Measurements from ENCODE around the gene MARK4. TPM values are rescaled to one million over a fixed set of nuclear protein-coding genes. Genes with fewer than 3 reads are reported as not detected.

The MARK4 gene
- polyA plus RNA-seq, 3 donors = 38.2 to 42.7 (median 40.4) TPM

DNA sequence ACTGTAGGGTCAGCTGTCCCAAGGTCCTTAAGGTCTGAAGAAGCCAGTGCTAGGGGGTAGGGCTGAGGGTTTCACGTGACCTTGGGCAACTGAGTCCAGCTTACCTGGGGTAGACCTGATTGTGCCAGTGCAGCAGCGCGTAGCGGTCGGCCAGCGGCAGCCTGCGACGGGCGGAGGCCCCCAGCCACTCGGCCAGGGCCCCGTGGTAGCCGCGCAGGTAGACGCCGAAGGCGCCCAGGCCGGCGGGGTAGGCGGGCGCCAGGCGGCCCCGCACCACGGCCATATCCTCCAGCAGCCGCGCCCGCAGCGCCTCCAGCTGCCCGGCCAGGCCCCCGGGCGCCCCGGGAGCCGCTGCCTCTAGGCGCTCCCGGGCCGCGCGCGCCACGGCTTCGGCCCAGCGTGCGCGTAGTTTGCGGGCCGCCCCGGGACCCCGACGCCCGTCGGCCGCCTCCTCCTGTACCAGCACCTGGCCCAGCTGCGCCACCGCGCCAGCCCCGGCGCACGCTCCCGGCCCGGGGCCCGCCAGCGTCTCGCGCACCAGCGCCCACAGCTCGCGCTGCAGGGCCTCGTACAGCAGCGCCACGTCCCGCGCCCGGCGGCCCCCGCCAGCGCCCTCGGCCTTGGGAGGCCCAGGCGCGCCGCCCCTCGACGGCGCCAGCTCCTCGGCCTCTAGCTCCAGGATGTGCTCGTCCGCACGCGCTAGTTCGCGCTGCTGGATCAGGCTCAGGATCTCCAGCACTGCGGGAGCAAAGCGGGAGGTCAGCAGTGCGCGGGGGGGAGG, 16.8 kb upstream of the MARK4 start:
- no peak for DNase-seq

DNA sequence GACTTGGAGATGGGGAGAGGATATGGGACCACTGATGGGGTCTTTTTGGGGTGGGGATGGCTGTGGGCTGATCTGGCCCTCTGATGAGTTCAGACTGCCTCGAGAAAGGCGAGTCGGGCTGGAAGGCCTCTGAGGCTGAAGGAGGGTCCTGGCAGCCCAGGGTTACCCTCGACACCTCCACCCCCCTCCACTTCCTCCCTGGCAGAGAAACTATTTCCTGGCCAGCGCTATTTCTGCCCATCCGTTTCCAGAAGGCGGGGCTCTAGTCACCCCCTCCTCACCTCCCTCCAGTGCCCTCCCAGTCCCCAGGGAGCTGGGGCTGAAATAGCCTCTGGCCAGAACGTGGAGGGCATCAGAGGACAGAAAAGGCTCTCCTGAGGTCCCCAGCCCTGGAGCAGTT, 15.6 kb upstream of the MARK4 start:
- DNase-seq = no peak

DNA sequence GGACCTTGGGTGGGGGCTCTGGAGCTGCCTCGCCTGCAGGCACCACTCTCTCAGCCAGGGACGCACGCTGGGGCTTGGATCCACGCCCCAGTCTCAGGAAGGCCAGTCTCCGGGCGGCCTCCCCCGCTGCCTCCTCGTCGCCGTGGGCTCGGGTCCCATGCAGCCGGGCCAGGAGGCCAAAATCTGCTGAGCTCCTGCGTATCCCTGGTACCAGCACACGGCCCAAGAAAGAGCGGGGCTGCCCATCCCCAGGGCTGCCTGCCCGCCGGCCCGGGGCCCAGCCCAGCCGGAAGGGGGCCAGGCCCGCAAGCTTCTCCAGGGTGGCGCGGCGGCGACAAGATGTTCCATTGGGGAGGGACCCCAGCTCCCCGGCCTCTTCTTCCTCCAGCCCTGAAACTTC, 12.5 kb upstream of the MARK4 start:
- no peak for DNase-seq

DNA sequence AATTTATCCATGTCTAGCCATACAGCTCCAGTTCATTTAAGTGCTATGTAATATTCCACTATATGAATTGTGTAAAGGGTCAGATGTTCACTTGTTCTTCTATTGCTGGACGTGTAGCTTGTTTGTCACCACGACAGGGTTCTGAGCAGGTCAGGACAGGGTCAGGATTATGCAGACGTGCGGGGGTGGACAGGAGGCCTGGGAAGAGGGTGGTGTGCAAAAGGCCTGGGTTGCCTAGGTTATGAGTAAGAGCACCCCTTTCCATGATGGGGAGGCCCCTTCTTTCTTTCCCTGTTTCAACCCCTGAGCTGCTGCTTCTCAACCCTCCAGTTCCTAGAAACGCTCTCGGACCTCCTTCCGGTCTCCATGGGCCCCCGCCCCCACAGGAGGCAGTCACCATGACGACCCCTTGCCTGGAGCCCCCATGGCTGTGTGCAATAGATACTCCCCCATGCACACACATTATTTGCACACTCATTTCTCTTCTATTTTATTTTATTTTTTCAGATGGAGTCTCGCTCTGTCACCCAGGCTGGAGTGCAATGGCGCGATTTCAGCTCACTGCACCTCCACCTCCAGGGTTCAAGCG, 7.8 kb upstream of the MARK4 start:
- no peak for DNase-seq

DNA sequence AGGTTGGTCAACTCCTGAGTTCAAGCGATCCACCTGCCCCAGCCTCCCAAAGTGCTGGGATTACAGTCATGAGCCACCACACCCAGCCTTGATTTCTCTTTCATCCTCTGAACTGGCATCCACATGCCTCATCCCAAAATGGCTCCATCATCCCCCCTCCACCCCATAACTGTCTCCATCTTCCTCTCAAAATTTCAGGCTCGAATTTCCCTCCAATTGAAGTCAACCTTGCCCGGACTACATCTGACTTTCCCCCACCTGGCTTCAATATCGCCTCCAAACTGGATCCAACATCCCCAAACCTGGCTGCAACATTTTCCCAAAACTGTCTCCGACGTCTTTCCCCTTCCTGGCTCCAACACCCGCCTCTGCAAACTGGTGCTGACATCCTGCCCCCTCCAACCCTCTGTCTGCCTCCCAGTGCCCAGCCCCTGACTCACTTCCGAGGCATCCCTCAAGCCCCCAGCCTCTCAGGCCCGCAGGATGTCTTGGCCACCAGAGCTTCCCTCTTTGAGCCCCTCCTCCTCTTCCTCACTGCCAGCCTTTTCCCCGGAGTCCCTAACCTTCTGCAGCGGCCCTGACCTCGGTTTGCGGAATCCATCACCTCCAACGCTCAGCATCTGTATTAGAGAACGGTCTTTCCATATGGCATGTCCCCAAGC, 6.8 kb upstream of the MARK4 start:
- no peak for DNase-seq

DNA sequence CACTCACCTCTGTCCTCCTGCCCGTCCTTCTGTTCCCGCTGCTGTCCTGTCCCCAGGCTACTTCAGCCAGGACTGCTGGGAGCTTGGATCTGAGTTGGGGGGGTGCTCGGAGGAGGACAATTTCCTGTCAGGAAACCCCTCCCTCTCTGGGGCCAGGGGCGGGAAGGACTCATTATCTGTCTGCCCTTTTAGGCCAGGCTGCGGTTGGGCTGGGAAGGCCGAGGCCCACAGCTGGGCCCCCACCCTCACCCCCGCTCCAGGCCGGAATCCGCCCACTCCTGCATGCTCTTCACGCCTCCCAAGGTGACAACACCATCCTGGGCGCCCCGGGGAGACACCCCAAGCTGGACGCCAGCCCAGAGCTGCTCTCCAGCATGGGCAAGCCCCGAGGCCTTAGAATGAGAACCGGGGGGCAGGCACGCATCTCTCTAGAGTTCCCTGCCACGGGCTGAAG, 5.7 kb upstream of the MARK4 start, which contains the start of gene EXOC3L2:
Gene EXOC3L2 (minus strand): TSS at position 74 of the 454 bp plus-strand sequence. CDS start 6,362 bp downstream, outside the sequence.
- DNase-seq = no peak

DNA sequence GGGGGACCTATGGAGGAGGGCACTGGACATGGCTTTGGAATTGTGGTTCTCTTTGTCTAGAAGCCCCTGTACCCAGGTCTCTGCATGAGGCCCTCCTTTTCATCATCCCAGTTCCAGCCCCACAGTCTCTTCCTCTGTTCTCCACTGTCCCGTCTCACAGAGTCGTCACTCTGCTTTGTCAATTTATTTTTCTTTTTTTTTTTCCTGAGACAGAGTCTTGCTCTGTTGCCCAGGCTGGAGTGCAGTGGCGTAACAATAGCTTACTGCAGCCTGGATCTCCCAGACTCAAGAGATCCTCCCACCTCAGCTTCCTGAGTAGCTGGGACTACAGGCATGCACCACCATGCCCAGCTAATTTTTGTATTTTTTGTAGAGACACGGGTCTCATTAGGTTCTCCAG, 5.2 kb upstream of the MARK4 start:
- DNase-seq = no peak

DNA sequence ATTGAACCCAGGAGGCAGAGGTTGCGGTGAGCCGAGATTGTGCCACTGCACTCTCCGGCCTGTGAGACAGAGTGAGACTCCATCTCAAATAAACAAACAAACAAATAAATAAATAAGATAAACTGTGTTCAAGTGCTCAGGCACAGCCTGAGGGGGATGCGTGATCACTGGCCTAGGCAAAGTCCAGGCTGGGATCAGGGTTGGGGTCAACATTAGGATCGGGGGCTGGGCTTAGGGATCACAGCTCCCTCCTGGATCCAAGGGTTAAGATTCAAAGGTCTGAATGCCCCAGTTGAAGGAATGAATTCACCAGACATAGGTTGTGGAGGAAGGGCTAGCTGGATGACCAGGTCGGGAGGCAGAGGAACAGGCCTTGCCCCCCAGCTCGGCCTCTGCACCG, 3.9 kb upstream of the MARK4 start:
- DNase-seq = no peak

DNA sequence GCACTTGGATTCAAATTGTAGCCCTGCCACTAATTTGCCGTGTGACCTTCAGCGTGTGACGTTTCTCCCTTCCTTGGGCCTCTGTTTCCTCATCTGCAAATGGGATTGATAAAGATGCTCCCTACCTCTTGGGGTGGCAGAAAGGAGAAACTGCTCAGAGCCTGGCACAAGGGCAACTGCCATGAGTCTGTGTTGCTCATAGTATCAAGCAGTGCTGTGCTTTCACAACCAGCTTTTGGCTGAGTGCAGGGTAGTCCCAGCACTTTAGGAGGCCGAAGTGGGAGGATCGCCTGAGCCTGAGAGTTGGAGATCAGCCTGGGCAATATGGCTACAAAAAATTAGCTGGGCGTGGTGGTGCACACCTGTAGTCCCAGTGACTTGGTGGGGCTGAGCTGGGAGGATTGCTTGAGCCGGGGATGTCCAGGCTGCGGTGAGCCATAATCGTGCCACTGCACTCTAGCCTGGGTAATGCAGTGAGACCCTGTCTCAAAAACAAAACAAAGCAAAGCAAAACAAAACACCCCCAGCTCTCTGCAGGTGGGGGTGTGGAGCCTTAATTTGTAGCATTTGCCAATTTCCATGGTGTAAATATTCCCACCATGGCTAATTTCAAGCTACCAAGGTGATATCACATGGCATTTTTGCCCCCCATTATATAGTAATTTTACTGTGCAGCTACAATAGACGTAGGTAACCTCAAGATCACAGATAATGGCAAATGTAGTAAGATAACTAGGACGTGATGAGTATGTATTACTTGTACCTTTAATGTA, 1.6 kb upstream of the MARK4 start:
- no peak for DNase-seq

DNA sequence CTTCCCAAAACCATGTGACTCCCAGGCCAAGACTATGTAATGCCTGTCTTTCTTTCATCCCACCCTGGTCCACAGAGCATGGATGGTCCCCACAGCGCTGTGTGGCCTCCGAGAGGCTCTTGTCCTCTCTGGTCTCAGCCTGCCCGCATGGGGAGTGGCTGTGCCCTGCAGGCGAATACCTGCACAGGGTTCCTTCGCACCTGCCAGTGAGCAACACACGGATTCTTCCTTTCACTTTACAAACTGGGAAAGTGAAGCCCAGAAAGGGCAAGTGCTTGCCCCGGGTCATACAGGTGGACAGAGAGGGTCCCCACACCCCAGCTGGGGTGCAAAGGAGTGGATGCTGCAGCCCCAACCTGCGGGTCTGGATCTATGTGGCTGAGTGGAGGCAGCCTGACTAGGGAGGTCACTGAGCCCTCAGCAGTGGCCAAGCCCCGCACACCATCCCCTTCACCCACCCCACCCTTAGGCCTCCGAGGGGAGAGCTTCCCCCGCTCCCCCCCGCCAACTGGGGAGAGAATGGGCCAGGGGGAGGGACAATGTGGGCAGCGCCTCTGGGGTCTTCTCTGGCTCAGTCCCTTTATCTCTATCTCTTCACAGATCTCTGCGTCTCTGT, 747 bp upstream of the MARK4 start:
- no peak for DNase-seq

DNA sequence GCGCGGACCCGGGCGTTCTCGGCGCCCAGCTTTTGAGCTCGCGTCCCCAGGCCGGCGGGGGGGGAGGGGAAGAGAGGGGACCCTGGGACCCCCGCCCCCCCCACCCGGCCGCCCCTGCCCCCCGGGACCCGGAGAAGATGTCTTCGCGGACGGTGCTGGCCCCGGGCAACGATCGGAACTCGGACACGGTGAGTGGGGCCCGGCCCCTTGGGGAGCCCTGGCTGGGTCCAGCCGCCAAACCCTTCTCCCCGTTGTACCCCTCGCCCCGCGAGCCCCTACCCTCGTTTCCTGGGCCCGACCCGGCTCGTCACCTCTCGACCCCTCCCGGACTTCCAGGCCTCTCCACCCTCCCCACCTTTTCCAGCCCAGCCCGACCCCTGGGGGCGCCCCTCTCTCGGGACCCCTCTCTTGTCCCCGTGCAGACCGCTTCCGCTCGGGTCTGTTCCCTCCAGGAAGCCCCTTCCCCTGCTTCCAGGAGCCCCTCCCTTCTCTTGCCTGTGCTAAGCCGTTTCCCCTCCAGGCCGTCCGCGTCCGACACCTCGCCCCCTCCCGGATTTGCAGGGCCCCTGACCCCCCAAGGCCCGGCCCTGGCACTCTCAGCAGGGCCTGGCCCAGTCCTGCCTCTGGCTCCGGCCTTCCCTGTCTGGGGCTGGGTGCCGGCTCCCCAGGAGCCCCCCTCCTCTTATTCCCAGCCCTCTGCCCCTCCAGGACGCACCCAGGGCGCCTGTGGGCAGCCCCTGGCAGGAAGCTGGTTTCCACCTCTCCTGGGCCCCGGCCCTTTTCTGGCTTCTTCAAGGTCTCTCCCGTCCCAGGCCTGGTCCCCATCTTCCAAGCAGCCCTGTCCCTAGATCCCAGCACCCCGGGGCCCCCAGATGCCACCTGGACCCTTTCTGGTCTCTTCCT, 632 bp downstream of the MARK4 start:
- no peak for DNase-seq

DNA sequence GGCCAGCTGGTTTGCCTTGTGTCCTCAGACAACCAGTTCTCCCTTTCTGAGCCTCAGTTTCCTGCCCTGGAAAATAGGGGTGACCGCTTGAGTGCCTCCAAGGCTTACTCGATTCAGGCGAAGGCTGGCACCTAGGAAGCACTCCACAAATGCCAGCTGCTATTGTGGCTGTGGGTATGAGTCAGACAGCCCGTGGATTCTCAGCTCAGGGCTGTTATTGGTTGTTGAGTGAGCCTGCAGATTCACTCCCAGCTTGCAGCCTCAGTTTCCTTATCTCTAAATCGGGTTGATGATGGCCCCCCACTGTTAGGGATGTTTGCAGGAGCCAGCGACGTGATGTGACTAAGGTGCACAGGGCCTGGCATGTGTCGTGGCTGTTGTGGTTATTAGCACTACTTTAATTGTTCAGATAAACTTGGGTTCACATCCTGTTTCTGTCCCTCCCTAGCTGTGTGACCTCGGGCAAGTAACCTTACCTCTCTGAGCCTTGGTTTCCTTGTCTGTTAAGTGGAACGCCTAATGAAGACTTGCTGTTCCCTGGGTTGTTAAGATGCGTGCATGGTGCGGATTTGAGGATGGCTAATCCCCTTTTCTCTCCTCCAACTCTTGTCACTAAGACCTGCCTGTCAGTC, 2.4 kb downstream of the MARK4 start:
- DNase-seq = no peak

DNA sequence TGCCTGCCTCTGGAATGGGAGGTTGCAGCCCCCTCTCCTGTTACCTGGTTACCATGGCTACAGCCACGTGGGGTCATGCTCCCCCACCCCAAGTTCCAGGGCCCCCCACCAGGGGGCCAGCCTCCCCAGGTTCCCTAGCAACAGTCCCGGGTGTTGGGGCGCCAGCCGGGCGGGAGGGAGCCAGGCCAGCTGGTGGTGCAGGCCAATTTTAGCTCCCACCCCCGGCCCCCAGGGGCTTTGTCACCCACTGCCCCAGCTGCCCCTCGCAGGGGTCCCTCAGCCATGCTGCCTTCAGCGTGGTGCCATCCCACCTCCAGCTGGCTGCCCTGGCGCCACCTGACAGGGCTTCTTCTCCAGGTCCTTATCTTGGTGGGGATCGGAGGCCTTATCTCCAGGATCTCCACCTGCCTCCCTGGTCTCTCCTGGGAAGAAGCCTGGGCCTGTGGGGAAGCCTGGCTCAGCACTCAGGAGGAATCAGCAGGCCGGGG, 3.0 kb downstream of the MARK4 start:
- DNase-seq = no peak

DNA sequence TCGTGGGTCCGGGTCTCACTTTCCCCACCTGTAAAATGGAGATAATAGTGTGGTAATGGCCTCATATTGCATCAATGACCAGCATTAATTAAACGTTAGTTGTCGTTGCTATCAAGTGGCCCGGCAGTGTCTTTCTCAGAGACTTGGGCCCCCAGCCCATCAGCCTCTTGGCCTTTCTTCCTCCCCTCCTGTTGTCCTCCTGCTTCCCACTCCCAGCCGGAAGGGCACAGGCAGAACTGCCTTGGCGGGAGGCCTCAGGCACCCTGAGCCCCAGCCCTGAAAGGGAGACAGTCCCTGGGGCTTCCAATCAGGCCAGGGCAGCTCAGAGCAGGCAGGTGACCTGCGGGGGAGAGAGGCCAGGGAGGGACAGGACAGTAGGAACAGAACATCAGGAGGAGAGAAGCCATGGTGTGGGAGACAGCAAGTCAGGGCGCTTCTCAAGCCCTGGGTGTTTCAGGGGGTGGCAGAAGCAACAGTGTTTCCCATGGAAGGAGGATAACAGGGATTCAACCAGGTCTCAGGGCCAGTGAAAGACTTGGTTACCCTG, 4.6 kb downstream of the MARK4 start:
- DNase-seq = no peak

DNA sequence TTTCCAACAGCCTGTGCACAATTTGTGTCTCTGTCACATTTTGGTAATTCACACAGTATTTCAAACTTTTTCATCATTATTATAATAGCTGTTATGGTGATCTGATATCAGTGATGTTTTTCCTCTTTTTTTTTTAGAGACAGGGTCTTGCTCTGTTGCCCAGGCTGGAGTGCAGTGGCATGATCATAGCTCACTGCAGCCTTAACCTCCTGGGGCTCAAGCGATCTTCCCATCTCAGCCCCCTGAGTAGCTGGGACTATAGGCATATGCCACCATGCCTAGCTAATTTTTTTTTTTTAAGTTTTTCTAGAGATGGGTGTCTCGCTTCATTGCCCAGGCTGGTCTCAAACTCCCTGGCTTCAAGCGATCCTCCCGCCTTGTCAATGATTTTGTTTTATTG, 5.8 kb downstream of the MARK4 start:
- DNase-seq = no peak

DNA sequence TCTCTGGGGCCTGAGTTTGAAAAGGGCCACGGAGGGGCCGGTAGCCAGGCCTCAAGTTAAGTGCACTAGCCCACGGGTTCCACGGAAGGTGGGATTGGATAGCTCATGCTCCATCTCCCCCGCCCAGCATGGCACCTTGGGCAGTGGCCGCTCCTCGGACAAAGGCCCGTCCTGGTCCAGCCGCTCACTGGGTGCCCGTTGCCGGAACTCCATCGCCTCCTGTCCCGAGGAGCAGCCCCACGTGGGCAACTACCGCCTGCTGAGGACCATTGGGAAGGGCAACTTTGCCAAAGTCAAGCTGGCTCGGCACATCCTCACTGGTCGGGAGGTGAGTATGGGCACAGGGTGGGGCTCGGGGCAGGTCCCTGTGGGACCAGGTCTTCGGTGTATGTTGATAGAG, 7.8 kb downstream of the MARK4 start:
- DNase-seq = no peak

DNA sequence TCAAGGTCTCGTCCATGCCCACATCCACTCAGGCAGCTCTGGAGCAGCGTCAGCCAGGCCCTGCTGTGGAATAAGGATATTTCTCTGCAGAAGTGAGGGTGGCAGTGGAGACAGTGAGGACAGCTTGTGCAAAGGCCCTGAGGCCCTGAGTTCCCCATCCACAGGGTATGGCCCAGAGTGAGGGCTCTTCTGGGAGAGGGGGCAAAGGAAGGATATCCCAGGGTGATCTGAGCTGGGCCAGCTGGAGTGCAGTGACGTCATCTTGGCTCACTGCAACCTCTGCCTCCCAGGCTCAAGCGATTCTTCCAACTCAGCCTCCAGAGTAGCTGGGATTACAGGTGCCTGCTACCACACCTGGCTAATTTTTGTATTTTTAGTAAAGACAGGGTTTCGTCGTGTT, 11.5 kb downstream of the MARK4 start:
- DNase-seq = no peak

DNA sequence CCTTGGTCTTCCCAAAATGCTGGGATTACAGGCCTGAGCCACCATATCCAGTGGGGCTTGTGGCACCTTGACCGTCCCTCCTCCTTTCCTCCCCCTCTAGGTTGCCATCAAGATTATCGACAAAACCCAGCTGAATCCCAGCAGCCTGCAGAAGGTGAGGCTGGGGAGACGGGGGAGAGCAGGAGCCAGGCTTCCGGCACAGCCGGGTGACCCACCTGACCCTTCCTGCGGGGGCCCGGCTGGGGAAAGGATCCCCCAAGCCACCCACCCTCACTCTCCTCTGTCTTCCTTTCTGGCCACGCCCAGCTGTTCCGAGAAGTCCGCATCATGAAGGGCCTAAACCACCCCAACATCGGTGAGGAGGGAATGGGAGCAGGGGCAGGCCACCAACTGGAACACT, 11.9 kb downstream of the MARK4 start:
- no peak for DNase-seq

DNA sequence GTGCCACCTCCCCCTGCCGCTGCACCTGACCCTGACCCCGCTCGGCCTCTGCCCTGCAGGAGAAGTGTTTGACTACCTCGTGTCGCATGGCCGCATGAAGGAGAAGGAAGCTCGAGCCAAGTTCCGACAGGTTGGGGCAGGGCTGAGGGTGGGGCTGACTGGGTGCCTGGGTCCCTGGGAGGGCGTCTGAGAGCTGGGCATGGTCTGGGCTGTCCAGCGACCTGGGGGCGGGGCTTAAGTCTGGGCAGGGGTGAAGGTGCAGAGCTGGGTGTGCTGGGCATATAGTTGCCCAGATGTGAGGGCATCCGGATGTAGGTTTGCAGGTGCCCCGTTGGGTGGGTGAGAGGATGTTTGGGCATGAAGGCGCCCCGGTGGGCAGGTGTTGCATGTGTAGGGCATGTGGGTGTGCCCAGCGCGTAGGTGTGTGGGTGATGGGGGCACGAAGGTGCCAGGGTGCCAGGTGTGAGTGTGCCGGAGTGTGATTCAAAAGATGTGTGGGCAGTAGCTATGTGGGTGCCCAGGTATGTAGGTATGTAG, 13.8 kb downstream of the MARK4 start:
- DNase-seq = no peak

DNA sequence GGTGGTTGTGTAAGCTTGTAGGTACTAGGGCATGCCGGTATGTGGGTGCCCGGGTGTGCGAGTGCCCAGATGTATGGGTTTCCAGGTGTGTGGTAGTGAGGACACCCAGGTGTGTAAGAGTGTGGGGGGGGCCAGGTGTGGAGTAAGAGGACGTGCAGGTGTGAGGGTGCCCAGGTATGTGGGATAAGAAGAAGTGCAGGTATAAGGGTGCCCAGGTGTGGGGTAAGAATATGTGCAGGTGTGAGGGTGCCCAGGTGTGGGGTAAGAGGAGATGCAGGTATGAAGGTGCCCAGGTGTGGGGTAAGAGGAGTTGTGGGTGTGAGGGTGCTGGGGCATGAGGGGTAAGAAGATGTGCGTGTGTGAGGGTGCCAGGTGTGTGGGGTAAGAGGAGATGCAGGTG, 14.3 kb downstream of the MARK4 start:
- no peak for DNase-seq
